Measurements from ENCODE around the gene MARCHF5.

MARCHF5 gene

GRCh38 chr10:92264249-92264648, 26.7 kb upstream of the MARCHF5 start:
- H3K36me3 ChIP-seq (ENCODE audit: low read length) = no peaks in the 10 kb centered on the region; the same call in 1 of the 2 replicates
- H3K4me3 ChIP-seq (ENCODE audit: insufficient read depth, low read length, poor library complexity, severe bottlenecking) = no peak overlapping the region
- H2AFZ ChIP-seq (ENCODE audit: low read depth, low read length, severe bottlenecking) = no peak overlapping the region
- H3K79me2 ChIP-seq (ENCODE audit: insufficient read depth, low read length) = no peaks in the 10 kb centered on the region
- no peaks in the 10 kb centered on the region for H3K9me3 ChIP-seq (ENCODE audit: insufficient read depth, low read length)
- H3K4me2 ChIP-seq (ENCODE audit: low read depth, low read length, poor library complexity, severe bottlenecking) = no peak overlapping the region
- H3F3A ChIP-seq (ENCODE audit: insufficient read depth) = no peaks in the 10 kb centered on the region
- H3K27ac ChIP-seq (ENCODE audit: low read depth, low read length) = no peak overlapping the region
- no peak overlapping the region for H3K9ac ChIP-seq (ENCODE audit: low read length)
- H4K20me1 ChIP-seq (ENCODE audit: low read depth, low read length) = no peaks in the 10 kb centered on the region
- no peak for TF ChIP-seq CTCF (IDR thresholded peaks at IDR 0.05; ENCODE audit: insufficient read depth, low read length, poor library complexity, severe bottlenecking)
- no peaks in the 10 kb centered on the region for H3K27me3 ChIP-seq (ENCODE audit: low read length)
- no peaks in the 10 kb centered on the region for H3K9me2 ChIP-seq (replicated peaks; ENCODE audit: insufficient read depth, low read length)

- H3F3A ChIP-seq (ENCODE audit: insufficient read depth) = no peaks in the 10 kb centered on the region
Measured at GRCh38 chr10:92265687-92266258, 25.2 kb upstream of the MARCHF5 start.

GRCh38 chr10:92267343-92267742, 23.6 kb upstream of the MARCHF5 start:
- Histone ChIP-seq H3K9me3 (ENCODE audit: insufficient read depth, low read length) (no peaks in the 10 kb centered on the region), H3F3A (ENCODE audit: insufficient read depth) (no peaks in the 10 kb centered on the region)
- TF ChIP-seq EZH2phosphoT487 (conservative IDR thresholded peaks at IDR 0.05; ENCODE audit: low read length) = no peak
- TF ChIP-seq CTCF (IDR thresholded peaks at IDR 0.05; ENCODE audit: insufficient read depth, low read length, poor library complexity, severe bottlenecking) = no peak

More at GRCh38 chr10:92265687-92266258, 25.2 kb upstream of the MARCHF5 start:
- Histone ChIP-seq H3K9me3 (ENCODE audit: insufficient read depth, low read length) (no peaks in the 10 kb centered on the region), H3K27ac (ENCODE audit: low read depth, low read length) (no peak overlapping the region), H4K20me1 (ENCODE audit: low read depth, low read length) (no peaks in the 10 kb centered on the region), H3K79me2 (ENCODE audit: insufficient read depth, low read length) (no peaks in the 10 kb centered on the region), H3K4me2 (ENCODE audit: low read depth, low read length, poor library complexity, severe bottlenecking) (no peak overlapping the region), H3K27me3 (ENCODE audit: low read length) (no peaks in the 10 kb centered on the region), H3K36me3 (ENCODE audit: low read length) (no peaks in the 10 kb centered on the region; the same call in 1 of the 2 replicates), H3K9me2 (replicated peaks; ENCODE audit: insufficient read depth, low read length) (no peaks in the 10 kb centered on the region), H3K4me3 (ENCODE audit: insufficient read depth, low read length, poor library complexity, severe bottlenecking) (no peak overlapping the region), H3K9ac (ENCODE audit: low read length) (no peak overlapping the region), H2AFZ (ENCODE audit: low read depth, low read length, severe bottlenecking) (no peak overlapping the region)
- TF ChIP-seq EZH2phosphoT487 (conservative IDR thresholded peaks at IDR 0.05; ENCODE audit: low read length) = no peak
- TF ChIP-seq CTCF (IDR thresholded peaks at IDR 0.05; ENCODE audit: insufficient read depth, low read length, poor library complexity, severe bottlenecking) = no peak

More at GRCh38 chr10:92267343-92267742, 23.6 kb upstream of the MARCHF5 start:
- Histone ChIP-seq H3K4me2 (ENCODE audit: low read depth, low read length, poor library complexity, severe bottlenecking) (no peak overlapping the region), H3K27me3 (ENCODE audit: low read length) (no peaks in the 10 kb centered on the region), H3K36me3 (ENCODE audit: low read length) (no peaks in the 10 kb centered on the region; the same call in 1 of the 2 replicates), H3K9ac (ENCODE audit: low read length) (no peak overlapping the region), H2AFZ (ENCODE audit: low read depth, low read length, severe bottlenecking) (no peak overlapping the region), H3K27ac (ENCODE audit: low read depth, low read length) (no peak overlapping the region), H3K4me3 (ENCODE audit: insufficient read depth, low read length, poor library complexity, severe bottlenecking) (no peak overlapping the region), H3K9me2 (replicated peaks; ENCODE audit: insufficient read depth, low read length) (no peaks in the 10 kb centered on the region), H4K20me1 (ENCODE audit: low read depth, low read length) (no peaks in the 10 kb centered on the region), H3K79me2 (ENCODE audit: insufficient read depth, low read length) (no peaks in the 10 kb centered on the region)

Data from SU-DHL-6 (cell line).